Gastroesophageal sphincter (tissue), 4 donors: Measurements from ENCODE around the gene SEMA4A. TPM values are rescaled to one million over a fixed set of nuclear protein-coding genes. Genes with fewer than 3 reads are reported as not detected.
"Not testable (repeated sequence)": the region's sequence is repeated elsewhere in the genome, so short reads cannot be mapped to it uniquely, and the experiment has no call there.

Experiments
- ATAC-seq: fragments of 150-250 bp; one replicate; pipeline ENCODE4 v1.9.1; 2016; ENCODE audit warnings: mild to moderate bottlenecking, moderate library complexity
- H3K27ac ChIP-seq, 4 donors: fragments of 200-600 bp; sonication (generic) in 3 of 4; 1 replicate in 3 of 4; 2 replicates in 1 of 4; pipeline ENCODE4 v1.5.1; 2016 to 2019
- H3K27me3 ChIP-seq: fragments of 200-600 bp; sonication (generic); one replicate; pipeline ENCODE4 v1.5.1; 2019
- H3K36me3 ChIP-seq, 2 donors: fragments of 200-600 bp; sonication (generic); one replicate each; pipeline ENCODE4 v1.5.1; 2019; ENCODE audit warnings: control low read depth in 1 of 2
- H3K4me1 ChIP-seq, 3 donors: fragments of 200-600 bp; sonication (generic); 1 replicate in 2 of 3; 2 replicates in 1 of 3; pipeline ENCODE4 v1.5.1; 2016 to 2019; ENCODE audit warnings: control low read depth in 2 of 3
- H3K4me3 ChIP-seq, 2 donors: fragments of 200-600 bp; sonication (generic); one replicate each; pipeline ENCODE4 v1.5.1; 2019; ENCODE audit warnings: mild to moderate bottlenecking in 1 of 2, moderate library complexity in 1 of 2
- H3K9me3 ChIP-seq, 3 donors: fragments of 200-600 bp; sonication (generic); one replicate each; pipeline ENCODE4 v1.5.1; 2017 to 2019; ENCODE audit warnings: control low read depth in 2 of 3
- EP300 ChIP-seq: sonication (generic); formaldehyde crosslinking; IDR thresholded peaks from one replicate; pipeline ENCODE4 v1.6.1; 2017; ENCODE audit warnings: antibody characterized with exemption, mild to moderate bottlenecking
- POLR2A ChIP-seq, 2 donors: fragments of 450-650 bp; IDR thresholded peaks; one replicate each; pipeline ENCODE4 v1.6.1; 2017; ENCODE audit warnings: antibody characterized with exemption in 2 of 2, mild to moderate bottlenecking in 2 of 2, moderate library complexity in 1 of 2
- POLR2AphosphoS5 ChIP-seq: sonication (generic); formaldehyde crosslinking; IDR thresholded peaks from one replicate; pipeline ENCODE4 v1.6.1; 2017; ENCODE audit warnings: antibody characterized with exemption
- WGBS, 2 donors: methylation state at CpG; one replicate each; pipeline ENCODE4 v1.1.5; 2018; ENCODE audit warnings: low coverage in 1 of 2; 5-methylcytosine and 5-hydroxymethylcytosine counted together
- total RNA-seq, 4 donors: library from RNA; depleted of rRNA; stranded (reverse); fragments of >200 nt; gene quantifications; one replicate each; pipeline ENCODE4 v1.1.0, GENCODE V29; 2016
- TF ChIP-seq, protein P1 (sequence below), 4 experiments: fragments of 200-600 bp in 2 of 4; fragments of 450-650 bp in 2 of 4; sonication (generic) in 1 of 4; IDR thresholded peaks; one replicate each; pipeline ENCODE4 v1.5.1; 2017 to 2019; ENCODE audit warnings: antibody characterized with exemption in 4 of 4, mild to moderate bottlenecking in 2 of 4, moderate library complexity in 2 of 4

The SEMA4A gene
- total RNA-seq, 4 donors from 2014 or later: 1.7 to 7.5 (median 3.4) TPM

DNA sequence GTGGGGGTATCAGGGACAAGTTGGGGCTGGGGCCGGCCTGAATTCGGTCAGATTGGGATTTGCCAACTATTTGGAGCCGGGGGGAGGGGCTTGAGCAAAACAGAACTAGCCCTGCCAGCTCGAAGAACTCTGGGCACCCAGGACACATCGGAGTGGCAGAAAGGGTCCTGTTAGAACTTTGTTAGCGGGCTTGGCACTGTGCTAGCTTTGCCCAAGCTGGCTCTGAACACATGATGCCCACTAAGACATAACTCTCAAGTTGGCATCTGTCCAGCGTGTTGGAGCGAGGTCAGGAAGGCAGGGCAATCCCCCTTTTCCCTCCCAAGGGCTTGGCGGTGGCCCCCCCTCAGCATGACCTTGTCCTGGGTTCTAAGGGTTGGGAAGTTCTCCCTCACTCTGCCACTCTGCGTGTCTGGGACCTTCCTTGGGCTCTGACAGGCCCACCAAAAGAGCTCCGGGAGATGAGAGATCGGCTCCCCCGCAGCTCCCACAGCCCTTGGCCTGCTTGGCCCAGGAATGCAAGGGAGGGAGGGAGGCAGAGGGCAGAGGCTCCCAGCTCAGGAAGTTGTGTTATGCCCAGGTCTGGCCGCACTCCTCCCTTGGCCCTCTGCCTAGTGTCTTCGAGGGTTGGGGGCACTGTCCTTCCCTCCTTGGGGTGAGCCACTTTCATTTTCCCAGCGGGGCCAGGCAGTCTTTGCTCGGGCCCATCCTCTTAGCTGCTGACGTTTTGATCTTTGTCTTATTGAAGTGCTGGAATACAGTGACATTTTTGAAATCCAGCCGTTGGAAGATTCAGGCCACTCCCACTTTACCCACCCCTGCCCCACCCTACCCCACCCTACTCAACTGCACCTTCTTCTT is 37.6 kb upstream of the SEMA4A start:
- TF ChIP-seq POLR2AphosphoS5 (peak; percentile 72), POLR2A (IDR thresholded peaks at IDR 0.05) (peak; percentile 29 to 47), EP300 (no peak)
- TF ChIP-seq, protein P1, sequence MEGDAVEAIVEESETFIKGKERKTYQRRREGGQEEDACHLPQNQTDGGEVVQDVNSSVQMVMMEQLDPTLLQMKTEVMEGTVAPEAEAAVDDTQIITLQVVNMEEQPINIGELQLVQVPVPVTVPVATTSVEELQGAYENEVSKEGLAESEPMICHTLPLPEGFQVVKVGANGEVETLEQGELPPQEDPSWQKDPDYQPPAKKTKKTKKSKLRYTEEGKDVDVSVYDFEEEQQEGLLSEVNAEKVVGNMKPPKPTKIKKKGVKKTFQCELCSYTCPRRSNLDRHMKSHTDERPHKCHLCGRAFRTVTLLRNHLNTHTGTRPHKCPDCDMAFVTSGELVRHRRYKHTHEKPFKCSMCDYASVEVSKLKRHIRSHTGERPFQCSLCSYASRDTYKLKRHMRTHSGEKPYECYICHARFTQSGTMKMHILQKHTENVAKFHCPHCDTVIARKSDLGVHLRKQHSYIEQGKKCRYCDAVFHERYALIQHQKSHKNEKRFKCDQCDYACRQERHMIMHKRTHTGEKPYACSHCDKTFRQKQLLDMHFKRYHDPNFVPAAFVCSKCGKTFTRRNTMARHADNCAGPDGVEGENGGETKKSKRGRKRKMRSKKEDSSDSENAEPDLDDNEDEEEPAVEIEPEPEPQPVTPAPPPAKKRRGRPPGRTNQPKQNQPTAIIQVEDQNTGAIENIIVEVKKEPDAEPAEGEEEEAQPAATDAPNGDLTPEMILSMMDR (IDR thresholded peaks at IDR 0.05): no peak
- H3K4me1 ChIP-seq: peaks cover 0 to 78% (median 43%) of the 10 kb centered on the region in 3 donors
- no peak for ATAC-seq

GRCh38 chr1:156116731-156117130 is 36.7 kb upstream of the SEMA4A start:
- Histone ChIP-seq H3K4me1 (peaks cover 7 to 81% (median 52%) of the 10 kb centered on the region in 3 donors), H3K4me3 (peak overlapping the region; percentile 90 to 93), H3K27ac (peak overlapping the region; percentile 94 to 100 (median 100))
- not testable (repeated sequence) for ATAC-seq, H3K27me3 ChIP-seq, H3K9me3 ChIP-seq, H3K36me3 ChIP-seq
- WGBS, 2 donors: 20% methylated on average over 1 of the region's 5 CpGs; no CpG with 5 or more reads in 1 of the 2 donors

More for the DNA sequence above, 37.6 kb upstream of the SEMA4A start:
- Histone ChIP-seq H3K36me3 (peaks cover 0 to 5% of the 10 kb centered on the region in 2 donors), H3K27ac (peak overlapping the region; percentile 94 to 100 (median 100)), H3K27me3 (no peaks in the 10 kb centered on the region), H3K4me3 (peak overlapping the region; percentile 90 to 93), H3K9me3 (no peaks in the 10 kb centered on the region)
- 0% methylated on average over 9 of the region's 19 CpGs for WGBS, 2 donors

DNA sequence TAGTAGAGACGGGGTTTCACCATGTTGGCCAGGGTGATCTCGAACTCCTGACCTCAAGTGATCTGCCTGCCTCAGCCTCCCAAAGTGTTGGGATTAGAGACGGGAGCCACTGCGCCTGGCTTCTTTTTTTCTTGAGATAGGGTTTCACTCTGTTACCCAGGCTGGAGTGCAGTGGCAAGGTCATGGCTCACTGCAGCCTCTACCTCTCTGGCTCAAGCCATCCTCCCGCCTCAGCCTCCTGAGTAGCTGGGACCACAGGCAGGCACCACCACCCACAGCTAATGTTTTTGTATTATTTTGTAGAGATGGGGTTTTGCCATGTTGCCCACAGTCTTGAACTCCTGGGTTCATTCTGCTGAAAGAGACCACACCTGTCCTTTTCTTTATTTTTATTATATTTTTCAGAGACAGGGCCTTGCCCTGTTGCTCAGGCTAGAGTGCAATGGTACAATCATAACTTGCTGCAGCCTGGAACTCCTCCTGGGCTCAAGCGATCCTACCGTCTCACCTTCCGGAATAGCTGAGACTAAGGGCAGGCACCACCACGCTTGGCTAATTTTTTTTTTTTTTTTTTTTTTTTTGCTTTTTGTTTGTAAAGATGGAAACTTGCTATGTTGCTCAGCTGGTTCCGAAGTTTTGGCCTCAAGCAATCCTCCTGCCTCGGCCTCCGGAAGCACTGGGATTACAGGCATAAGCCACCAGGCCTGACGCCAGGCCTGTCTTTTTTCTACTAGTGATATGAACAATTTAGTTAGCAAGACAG is 35.8 kb upstream of the SEMA4A start:
- H3K36me3 ChIP-seq: peaks cover 0 to 5% of the 10 kb centered on the region in 2 donors
- H3K4me1 ChIP-seq: peaks cover 7 to 81% (median 57%) of the 10 kb centered on the region in 3 donors
- WGBS, 2 donors: 2 to 13% methylated on average over 6 of the region's 13 CpGs
- no peaks in the 10 kb centered on the region for H3K27me3 ChIP-seq
- TF ChIP-seq POLR2AphosphoS5 (no peak), POLR2A (IDR thresholded peaks at IDR 0.05) (no peak), EP300 (no peak)
- TF ChIP-seq, protein P1 (IDR thresholded peaks at IDR 0.05): no peak
- no peak for ATAC-seq
- no peaks in the 10 kb centered on the region for H3K9me3 ChIP-seq
- peak overlapping the region; percentile 94 to 100 (median 100) for H3K27ac ChIP-seq
- peak overlapping the region; percentile 90 to 93 for H3K4me3 ChIP-seq

DNA sequence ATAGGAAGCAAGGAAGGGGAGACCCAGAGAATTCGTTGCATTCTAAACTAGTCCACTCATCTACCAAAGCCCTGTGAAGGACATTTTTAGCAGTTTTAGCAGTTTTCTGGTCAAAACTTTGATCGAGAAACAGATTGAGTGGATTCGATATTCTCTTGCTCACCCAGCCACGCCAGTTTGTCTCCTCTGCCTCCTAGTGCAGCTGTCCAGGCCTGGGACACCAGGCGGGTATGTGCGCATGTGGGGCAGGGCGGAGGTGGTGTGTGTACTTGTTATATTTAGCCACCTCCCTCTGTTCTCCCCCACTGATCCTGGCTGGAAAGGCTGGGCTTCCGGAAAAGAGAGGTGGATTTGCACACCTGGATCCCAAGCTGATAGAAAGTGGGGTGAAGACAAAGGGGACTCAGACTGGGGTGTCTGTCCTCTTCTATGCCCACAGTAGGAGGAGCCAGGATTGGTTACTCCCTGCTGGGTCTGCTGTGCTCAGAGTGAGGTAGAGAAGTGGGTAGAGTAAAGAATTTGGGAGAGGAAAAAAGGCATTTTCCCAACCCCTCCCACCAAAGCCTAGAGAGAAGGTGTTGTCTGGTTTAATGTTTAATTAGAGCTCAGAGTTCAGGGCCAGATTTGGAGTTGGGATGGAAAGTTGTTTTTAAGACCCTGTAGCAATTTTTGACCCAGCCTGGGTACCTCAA is 35.1 kb upstream of the SEMA4A start:
- Histone ChIP-seq H3K9me3 (no peaks in the 10 kb centered on the region), H3K27ac (peak overlapping the region; percentile 94 to 100 (median 100)), H3K4me1 (peaks cover 7 to 81% (median 54%) of the 10 kb centered on the region in 3 donors), H3K4me3 (peak overlapping the region; percentile 90 to 93), H3K27me3 (no peaks in the 10 kb centered on the region), H3K36me3 (peaks cover 0 to 5% of the 10 kb centered on the region in 2 donors)
- no peak for ATAC-seq
- WGBS, 2 donors: 0 to 7% methylated on average over 1 to 7 of the region's 8 CpGs
- peak; percentile 42 to 57 for TF ChIP-seq POLR2A (IDR thresholded peaks at IDR 0.05)
- peak; percentile 84 for TF ChIP-seq POLR2AphosphoS5
- TF ChIP-seq EP300: no peak
- TF ChIP-seq, protein P1 (IDR thresholded peaks at IDR 0.05): no peak
